ENCODE measurements around the gene CERS5.

Gene CERS5

DNA sequence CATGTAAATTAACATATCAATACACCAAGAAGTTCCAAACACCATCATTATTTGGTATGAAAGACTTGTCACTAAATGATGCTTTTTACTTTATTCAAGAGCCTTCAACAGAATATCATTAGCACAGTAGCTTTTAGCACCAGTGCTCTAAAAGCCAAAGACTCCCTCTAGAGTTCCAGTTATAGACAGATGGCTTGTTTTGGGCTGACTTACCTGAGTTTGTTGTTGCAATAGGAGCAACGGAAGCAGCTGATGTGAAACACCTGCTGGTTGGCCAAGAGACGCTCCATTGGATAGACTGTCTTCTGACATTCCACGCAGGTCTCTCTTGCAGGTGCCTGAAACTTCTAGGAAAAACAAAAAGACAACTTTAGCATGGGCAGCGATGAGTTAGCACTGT, 14.5 kb upstream of the CERS5 start:
- no peak for DNase-seq (ENCODE audit: insufficient read length, low spot score)
- no peak for FAIRE-seq
- TF ChIP-seq, protein P1, sequence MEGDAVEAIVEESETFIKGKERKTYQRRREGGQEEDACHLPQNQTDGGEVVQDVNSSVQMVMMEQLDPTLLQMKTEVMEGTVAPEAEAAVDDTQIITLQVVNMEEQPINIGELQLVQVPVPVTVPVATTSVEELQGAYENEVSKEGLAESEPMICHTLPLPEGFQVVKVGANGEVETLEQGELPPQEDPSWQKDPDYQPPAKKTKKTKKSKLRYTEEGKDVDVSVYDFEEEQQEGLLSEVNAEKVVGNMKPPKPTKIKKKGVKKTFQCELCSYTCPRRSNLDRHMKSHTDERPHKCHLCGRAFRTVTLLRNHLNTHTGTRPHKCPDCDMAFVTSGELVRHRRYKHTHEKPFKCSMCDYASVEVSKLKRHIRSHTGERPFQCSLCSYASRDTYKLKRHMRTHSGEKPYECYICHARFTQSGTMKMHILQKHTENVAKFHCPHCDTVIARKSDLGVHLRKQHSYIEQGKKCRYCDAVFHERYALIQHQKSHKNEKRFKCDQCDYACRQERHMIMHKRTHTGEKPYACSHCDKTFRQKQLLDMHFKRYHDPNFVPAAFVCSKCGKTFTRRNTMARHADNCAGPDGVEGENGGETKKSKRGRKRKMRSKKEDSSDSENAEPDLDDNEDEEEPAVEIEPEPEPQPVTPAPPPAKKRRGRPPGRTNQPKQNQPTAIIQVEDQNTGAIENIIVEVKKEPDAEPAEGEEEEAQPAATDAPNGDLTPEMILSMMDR (IDR thresholded peaks at IDR 0.05; ENCODE audit: insufficient read depth, missing control alignments): no peak

DNA sequence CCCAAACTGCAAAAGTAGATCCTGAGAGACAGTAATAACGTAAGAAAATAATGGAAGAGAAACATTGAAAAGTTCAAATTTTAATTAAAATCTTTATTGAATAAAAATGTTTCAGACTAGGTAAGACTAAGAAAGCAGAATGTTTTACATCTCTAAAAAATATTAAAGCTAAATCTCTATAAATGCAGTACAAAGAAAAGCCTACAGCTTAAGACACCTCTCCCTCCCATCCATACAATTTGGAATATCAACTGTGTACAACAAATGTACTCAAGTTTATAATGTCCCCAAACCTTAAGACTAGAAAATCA, 8.5 kb upstream of the CERS5 start:
- no peak for DNase-seq (ENCODE audit: insufficient read length, low spot score)
- TF ChIP-seq, protein P1 (IDR thresholded peaks at IDR 0.05; ENCODE audit: insufficient read depth, missing control alignments): no peak
- FAIRE-seq: no peak

DNA sequence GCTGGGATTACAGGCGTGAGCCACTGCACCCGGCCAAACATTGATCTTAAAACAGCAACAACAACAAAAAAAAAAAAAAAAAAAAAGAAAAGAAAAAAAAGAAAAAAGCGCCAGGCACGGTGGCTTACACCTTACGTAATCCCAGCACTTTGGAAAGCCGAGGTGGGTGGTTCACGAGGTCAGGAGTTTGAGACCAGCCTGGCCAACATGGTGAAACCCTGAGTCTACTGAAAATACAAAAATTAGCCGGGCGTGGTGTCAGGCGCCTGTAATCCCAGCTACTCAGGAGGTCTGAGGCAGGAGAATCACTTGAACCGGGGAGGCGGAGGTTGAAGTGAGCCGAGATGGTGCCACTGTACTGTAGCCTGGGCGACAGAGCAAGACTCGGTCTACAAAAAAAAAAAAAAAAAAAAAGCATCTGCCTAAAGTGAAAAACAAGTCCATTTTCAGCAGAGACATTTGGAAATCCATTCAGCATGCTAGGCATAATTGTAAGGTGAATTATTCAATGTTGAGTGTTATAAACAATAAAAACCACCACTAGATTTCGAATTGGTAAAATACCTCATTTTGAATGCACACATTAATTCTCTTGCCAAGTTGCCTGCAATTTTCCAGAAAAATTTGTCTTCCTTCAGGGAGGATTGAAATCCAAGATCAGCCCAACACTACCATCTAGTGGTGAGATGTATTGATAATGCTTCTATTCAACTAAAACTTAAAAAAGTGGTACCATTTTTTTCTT, 8.0 kb upstream of the CERS5 start:
- TF ChIP-seq, protein P1 (IDR thresholded peaks at IDR 0.05; ENCODE audit: insufficient read depth, missing control alignments): peak; percentile 70
- DNase-seq (ENCODE audit: insufficient read length, low spot score) (peak; percentile 45), FAIRE-seq (peak; percentile 68)

DNA sequence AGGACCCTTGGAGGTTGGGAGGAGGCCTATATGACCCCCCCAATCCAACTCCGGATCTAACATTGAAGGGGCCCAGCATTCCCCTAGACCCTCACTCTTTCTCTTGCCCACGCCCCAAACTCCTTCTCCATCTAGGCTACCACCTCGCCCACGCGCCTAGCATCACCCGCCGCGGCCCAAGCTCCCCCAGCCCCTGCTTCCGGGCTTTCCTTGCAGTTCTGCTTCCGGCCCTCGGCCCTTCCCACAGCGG, 445 bp downstream of the CERS5 start:
- FAIRE-seq (no peak), DNase-seq (ENCODE audit: insufficient read length, low spot score) (no peak)
- TF ChIP-seq, protein P1 (IDR thresholded peaks at IDR 0.05; ENCODE audit: insufficient read depth, missing control alignments): no peak

DNA sequence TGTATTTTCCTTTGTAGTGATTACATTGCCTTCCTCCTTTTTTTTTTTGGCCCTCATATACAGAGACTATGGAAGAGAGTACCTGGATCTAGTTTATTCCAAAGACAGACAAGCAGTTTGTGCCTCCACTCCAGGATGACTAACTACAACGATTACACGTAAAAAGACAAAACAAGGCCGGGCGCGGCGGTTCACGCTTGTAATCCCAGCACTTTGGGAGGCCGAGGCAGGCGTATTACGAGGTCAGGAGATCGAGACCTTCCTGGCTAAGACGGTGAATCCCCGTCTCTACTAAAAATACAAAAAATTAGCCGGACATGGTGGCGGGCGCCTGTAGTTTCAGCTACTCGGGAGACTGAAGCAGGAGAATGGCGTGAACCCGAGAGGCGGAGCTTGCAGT, 2.2 kb downstream of the CERS5 start:
- DNase-seq (ENCODE audit: insufficient read length, low spot score) (no peak), FAIRE-seq (no peak)
- TF ChIP-seq, protein P1 (IDR thresholded peaks at IDR 0.05; ENCODE audit: insufficient read depth, missing control alignments): no peak

DNA sequence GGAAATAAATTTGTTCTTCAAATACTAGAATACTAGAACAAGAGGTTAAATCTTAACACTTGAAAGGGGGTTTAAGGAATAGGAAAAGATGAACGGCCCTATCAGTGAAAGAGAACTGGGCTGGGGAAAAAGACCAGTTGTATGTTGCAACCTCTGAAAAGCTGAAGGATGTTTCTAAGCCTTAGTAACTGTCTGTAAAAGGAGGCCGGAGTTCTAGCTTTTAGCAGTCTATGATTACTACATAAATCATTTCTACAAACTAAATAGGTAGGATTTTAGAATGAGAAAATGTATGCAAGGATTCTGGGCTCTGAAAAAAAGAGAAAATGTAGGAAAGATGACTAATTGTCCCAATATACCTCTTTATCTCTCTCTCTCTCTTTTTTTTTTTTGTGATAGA, 4.9 kb downstream of the CERS5 start:
- TF ChIP-seq, protein P1 (IDR thresholded peaks at IDR 0.05; ENCODE audit: insufficient read depth, missing control alignments): no peak
- FAIRE-seq: no peak
- no peak for DNase-seq (ENCODE audit: insufficient read length, low spot score)

DNA sequence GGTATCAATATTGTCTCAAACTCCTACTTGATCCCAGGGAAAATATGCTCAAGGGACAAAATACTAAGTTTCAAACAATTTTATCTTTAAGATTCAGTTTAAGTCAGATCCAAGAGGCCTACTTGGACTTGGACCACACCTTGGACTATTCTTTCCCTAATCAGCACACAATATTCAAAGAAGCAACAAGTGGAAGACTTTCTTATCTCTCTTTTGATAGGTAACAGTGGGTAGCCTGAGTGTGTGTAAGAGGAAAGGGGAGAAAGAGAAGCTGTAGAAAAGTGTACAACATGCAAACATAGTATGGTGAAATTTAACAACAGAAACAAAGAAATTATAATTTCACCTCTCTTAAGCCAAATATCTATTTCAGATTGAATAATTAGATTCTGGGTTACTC, 6.5 kb downstream of the CERS5 start:
- no peak for FAIRE-seq
- TF ChIP-seq, protein P1 (IDR thresholded peaks at IDR 0.05; ENCODE audit: insufficient read depth, missing control alignments): no peak
- no peak for DNase-seq (ENCODE audit: insufficient read length, low spot score)

All from D721Med (cell line).